ENCODE measurements around the gene ZYG11B.
"Not testable (repeated sequence)": the region's sequence is repeated elsewhere in the genome, so short reads cannot be mapped to it uniquely, and the experiment has no call there.

ZYG11B gene

GRCh38 chr1:52759908-52760307 lies 33.7 kb downstream of the ZYG11B start:
- DNase-seq = no peak

DNA sequence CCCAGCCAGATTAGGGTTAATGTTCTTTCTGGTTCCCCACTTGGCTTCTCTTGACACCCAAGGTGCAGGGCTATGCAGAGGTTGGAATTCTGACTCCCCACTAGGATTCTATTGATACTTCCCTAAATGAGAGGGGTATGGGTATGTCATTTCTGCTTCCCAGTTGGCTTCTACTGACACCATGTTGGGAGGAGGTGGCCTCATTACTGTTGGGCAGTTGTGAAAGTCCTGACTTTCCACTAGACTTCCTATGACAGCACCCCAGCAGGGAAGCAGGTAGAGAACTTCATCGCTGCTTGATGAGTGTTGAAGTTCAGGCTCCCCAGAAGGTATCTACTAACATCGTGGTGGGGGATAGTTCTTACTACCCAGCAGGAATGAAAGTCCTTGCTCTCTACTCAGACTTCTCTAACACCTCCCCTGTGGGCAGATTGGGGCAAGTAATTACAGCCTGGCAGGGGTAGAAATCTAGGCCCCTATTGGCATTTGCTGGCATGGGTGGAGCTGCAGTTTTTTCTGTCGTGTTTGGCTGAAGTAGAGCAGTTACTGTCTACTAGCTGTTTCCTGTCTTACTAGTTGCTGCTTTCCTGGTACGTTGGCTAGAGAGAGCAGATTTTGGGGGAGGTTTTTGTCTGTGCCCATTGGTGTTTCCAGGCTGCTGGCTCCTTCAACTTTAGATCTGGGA lies 41.5 kb downstream of the ZYG11B start:
- DNase-seq = no peak

GRCh38 chr1:52769346-52770033 lies 43.2 kb downstream of the ZYG11B start:
- no peak for DNase-seq

- no peak for DNase-seq
These were observed 45.1 kb downstream of the ZYG11B start for GRCh38 chr1:52771384-52771783.

GRCh38 chr1:52786148-52786547 lies 59.9 kb downstream of the ZYG11B start:
- no peak for DNase-seq

DNA sequence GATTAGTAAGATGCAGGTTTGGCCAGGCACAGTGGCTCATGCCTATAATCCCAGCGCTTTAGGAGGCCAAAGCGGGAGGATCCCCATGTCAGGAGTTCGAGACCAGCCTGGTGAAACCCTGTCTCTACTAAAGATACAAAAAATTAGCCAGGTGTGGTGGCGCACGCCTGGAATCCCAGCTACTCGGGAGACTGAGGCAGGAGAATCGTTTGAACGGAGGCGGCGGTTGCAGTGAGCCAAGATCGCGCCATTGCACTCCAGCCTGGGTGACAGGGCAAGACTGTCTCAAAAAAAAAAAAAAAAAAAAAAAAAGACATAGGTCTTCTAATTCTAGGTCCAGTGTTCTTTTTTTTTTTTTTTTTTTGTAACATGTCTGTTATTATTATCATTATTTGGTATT lies 64.2 kb downstream of the ZYG11B start:
- DNase-seq = not testable (repeated sequence)

DNA sequence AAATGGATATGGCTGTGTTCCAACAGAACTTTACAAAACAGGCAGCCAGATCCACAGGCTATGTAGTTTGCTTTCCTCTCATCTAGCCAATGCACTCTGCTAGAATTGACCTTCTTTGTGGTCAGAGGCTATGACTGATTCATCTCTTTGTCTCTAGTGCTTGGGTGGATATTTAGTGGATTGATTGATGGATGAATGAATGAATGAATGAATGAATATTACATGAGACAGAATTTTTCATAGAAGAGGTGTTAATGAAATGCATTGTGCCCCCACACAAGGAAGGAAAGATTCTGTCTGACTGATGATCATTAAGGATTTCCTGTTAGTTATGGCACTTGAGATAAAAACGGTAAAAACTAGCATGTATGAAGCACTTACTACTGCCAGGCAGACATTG lies 65.8 kb downstream of the ZYG11B start:
- no peak for DNase-seq

DNA sequence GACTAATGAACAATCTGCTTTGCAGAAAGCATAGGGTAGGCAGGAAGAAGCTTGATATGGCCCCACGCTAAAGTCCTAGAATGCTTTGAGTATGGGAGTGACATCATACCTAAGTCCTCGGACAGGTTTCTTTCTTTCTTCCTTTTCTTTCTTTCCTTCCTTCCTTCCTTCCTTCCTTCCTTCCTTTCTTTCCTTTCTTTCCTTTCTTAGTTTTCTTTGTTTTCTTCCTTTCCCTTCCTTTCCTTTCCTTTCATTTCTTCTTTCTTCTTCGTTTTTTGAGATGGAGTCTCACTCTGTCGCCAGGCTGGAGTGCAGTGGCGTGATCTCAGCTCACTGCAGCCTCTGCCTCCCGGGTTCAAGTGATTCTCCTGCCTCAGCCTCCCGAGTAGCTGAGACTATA lies 67.5 kb downstream of the ZYG11B start:
- not testable (repeated sequence) for DNase-seq

DNA sequence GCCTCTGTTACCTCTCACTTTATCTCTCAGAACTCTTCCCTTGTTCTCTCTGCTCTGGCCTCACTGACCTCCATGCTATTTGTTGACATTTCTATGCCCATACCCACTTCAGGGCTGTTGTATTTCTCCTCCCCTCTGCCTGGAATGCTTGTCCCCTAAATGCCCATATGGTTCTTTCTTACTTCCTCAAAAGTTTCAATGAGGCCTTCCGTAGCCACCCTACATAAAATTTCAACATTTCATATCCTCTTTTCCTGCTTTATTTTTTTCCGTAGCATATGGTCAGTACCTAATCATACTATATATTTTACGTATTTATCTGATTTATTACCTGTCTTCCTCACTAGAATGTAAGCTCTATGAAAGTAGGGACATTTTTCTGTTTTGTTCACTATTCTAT lies 69.2 kb downstream of the ZYG11B start:
- DNase-seq = no peak

GRCh38 chr1:52798331-52798730 lies 72.1 kb downstream of the ZYG11B start:
- DNase-seq = no peak

- no peak for DNase-seq
These were observed 74.8 kb downstream of the ZYG11B start for GRCh38 chr1:52801011-52801410.

GRCh38 chr1:52804083-52804482 lies 77.8 kb downstream of the ZYG11B start:
- not testable (repeated sequence) for DNase-seq

- no peak for DNase-seq
These were observed 88.2 kb downstream of the ZYG11B start for GRCh38 chr1:52814465-52814864.

- not testable (repeated sequence) for DNase-seq
These were observed 94.6 kb downstream of the ZYG11B start for GRCh38 chr1:52820830-52821229.

- DNase-seq = no peak
These were observed 99.6 kb downstream of the ZYG11B start for GRCh38 chr1:52825868-52826267.

DNA sequence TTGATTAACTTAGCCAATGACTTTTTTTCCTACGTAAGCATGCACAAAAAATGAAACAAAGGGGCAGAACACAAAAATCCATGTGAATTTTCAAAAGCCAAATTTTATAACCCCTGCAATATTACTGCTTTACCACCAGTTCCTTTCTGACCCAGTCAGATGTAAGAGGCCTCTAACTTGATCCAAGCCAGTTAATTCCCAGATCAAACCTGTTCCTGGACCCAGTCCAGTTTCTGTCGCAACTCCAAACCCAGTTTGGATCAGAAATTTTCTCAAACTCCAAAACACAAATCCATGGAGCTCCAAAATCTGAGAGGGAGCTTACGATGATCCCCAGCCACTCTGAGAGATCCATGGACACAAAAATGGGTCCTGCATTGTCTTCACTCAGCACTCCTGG lies 108.5 kb downstream of the ZYG11B start:
- DNase-seq = no peak

- no peak for DNase-seq
These were observed 109.8 kb downstream of the ZYG11B start for GRCh38 chr1:52836035-52836434.

DNA sequence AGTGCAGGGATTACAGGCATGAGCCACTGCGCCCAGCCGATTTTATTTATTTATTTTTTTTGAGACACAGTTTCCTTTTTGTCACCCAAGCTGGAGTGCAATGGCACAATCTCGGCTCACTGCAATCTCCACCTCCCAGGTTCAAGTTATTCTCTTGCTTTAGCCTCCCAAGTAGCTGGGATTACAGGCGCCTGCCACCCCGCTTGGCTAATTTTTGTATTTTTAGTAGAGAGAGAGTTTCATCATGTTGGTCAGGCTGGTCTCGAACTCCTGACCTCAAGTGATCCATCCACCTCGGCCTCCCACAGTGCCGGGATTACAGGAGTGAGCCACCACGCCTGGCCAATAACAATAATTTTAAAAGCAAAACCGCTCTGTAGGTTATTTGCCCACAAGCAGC lies 112.9 kb downstream of the ZYG11B start:
- DNase-seq = not testable (repeated sequence)

DNA sequence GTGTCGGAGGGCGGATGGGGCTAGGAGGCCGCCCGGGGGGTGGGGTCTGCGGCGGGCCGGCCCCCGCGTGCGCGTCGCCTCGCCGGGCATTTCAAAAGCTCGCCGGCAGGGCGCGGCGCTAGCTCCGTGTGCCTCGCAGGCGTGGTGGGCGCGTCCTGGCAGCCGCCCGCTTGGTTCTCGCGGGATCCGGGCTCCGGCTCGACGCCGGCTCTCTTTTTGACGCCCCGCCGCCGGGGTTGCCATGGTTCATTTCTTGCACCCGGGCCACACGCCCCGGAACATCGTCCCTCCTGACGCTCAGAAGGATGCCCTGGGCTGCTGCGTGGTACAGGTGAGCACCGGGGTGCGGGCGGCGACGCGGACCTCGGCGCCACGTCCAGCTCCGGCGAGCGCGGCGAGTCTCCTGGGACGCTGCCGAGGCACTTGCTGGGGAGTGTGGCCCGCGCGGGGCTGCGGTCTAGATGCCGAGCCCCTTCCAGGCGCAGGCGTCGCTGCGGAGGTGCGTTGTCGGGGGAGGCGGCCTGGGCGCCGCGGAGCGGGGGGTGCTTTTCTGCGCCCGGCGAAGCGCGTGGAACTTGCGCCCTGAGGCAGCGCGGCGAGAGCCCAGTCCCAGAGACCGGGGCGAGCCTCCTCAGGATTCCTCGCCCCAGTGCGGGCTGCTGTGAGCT lies 116.5 kb downstream of the ZYG11B start, which contains the start of gene ZYG11A:
TSS of gene ZYG11A (plus strand) at position 118 of the 668 bp plus-strand sequence. CDS start at position 242, 124 bp downstream.
- DNase-seq = peak; percentile 77

DNA sequence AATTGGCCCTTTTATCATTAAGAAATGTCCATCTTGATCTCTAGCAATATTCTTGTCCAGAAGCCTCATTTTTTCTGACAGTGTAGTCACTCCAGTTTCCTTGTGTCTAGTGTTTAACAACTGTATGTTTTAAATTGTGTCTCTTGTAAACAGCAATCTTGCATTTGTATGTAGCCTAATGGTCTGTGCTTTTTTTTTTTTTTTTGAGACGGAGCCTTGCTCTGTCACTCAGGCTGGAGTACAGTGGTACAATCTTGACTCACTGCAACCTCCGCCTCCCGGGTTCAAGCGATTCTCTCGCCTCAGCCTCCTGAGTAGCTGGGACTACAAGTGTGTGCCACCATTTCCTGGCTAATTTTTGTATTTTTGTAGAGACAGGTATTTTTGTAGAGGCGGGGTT lies 118.9 kb downstream of the ZYG11B start:
- DNase-seq = not testable (repeated sequence)

GRCh38 chr1:52848423-52848822 lies 122.2 kb downstream of the ZYG11B start:
- DNase-seq = no peak

DNA sequence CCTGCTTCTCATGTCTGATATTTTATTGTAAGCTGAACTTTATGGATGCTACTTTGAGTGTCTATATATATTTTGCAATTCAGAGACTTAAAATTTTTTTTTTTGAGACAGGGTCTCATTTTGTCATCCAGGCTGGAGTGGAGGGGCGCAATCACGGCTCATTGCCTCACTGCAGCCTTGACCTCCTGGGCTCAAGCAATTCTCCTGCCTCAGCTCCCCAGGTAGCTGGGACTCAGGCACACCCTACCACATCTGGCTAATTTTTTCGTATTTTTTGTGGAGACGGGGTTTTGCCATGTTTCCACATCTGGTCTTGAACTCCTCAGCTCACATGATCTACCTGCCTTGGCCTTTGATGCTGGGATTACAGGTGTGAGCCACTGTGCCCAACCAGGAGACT lies 124.7 kb downstream of the ZYG11B start:
- no peak for DNase-seq

GRCh38 chr1:52852854-52853253 lies 126.6 kb downstream of the ZYG11B start:
- DNase-seq = no peak

GRCh38 chr1:52855584-52855983 lies 129.3 kb downstream of the ZYG11B start:
- DNase-seq = no peak
